Liver (tissue), 9 donors: Measurements from ENCODE around the gene SBK1. TPM values are rescaled to one million over a fixed set of nuclear protein-coding genes. Genes with fewer than 3 reads are reported as not detected.

Source experiments
- DNase-seq: peaks from one replicate; pipeline ENCODE4 v3.0.0-alpha.2; 2017; ENCODE audit warnings: low spot score
- H3K27ac ChIP-seq, 2 donors: one replicate each; pipeline ENCODE4 v1.7.0; 2013; ENCODE audit warnings: inconsistent platforms in 2 of 2, low read length in 2 of 2, control low read depth in 1 of 2, low read depth in 1 of 2, mild to moderate bottlenecking in 1 of 2
- H3K27me3 ChIP-seq, 4 donors: one replicate each; pipeline versions ENCODE4 v1.6.1 to v1.7.0; 2013; ENCODE audit warnings: low read length in 3 of 4, inconsistent platforms in 1 of 4, mild to moderate bottlenecking in 1 of 4, moderate library complexity in 1 of 4; ENCODE audit not compliant: control insufficient read depth in 4 of 4, insufficient read depth in 4 of 4
- H3K36me3 ChIP-seq, 4 donors: one replicate each; pipeline versions ENCODE4 v1.6.1 to v1.7.0; 2013; ENCODE audit warnings: low read length in 3 of 4, mild to moderate bottlenecking in 3 of 4, low read depth in 1 of 4, moderate library complexity in 1 of 4; ENCODE audit not compliant: control insufficient read depth in 4 of 4, insufficient read depth in 3 of 4
- H3K4me1 ChIP-seq, 4 donors: one replicate each; pipeline versions ENCODE4 v1.6.1 to v1.7.0; 2013; ENCODE audit warnings: low read length in 3 of 4, mild to moderate bottlenecking in 3 of 4, moderate library complexity in 1 of 4; ENCODE audit not compliant: control insufficient read depth in 4 of 4, insufficient read depth in 4 of 4
- H3K4me3 ChIP-seq, 3 donors: one replicate each; pipeline versions ENCODE4 v1.6.1 to v1.7.0; 2013; ENCODE audit warnings: low read length in 3 of 3, control low read depth in 1 of 3, low read depth in 1 of 3, mild to moderate bottlenecking in 1 of 3
- H3K9ac ChIP-seq, 2 donors: one replicate each; pipeline ENCODE4 v1.7.0; 2013; ENCODE audit warnings: low read length in 2 of 2, mild to moderate bottlenecking in 2 of 2, moderate library complexity in 2 of 2, control low read depth in 1 of 2, low read depth in 1 of 2
- H3K9me3 ChIP-seq, 4 donors: one replicate each; pipeline versions ENCODE4 v1.6.1 to v1.7.0; 2013; ENCODE audit warnings: low read length in 3 of 4; ENCODE audit not compliant: control insufficient read depth in 4 of 4
- ATF3 ChIP-seq: IDR thresholded peaks from 2 replicates; pipeline ENCODE4 v1.6.1; 2016; ENCODE audit warnings: antibody characterized with exemption
- CTCF ChIP-seq: fragments of 150-350 bp; IDR thresholded peaks from 2 replicates; pipeline ENCODE4 v1.5.1; 2017; ENCODE audit warnings: improper control_type of control experiment, low read depth, low read length; ENCODE audit not compliant: missing input control
- EGR1 ChIP-seq, 2 donors: IDR thresholded peaks; 2 replicates each; pipeline ENCODE4 v1.6.1; 2016 to 2018; ENCODE audit warnings: antibody characterized with exemption in 2 of 2, low read depth in 2 of 2
- FOXA1 ChIP-seq: IDR thresholded peaks from 2 replicates; pipeline ENCODE4 v1.6.1; 2016; ENCODE audit warnings: antibody characterized with exemption
- FOXA2 ChIP-seq: IDR thresholded peaks from 2 replicates; pipeline ENCODE4 v1.6.1; 2016; ENCODE audit warnings: antibody characterized with exemption
- GABPA ChIP-seq, 2 donors: IDR thresholded peaks in 1 of 2; conservative IDR thresholded peaks in 1 of 2; 2 replicates each; pipeline ENCODE4 v1.6.1; 2016; ENCODE audit warnings: antibody characterized with exemption in 2 of 2, mild to moderate bottlenecking in 1 of 2, moderate library complexity in 1 of 2
- HNF4A ChIP-seq, 2 donors: conservative IDR thresholded peaks; 2 replicates each; pipeline ENCODE4 v1.6.1; 2016; ENCODE audit warnings: antibody characterized with exemption in 2 of 2, mild to moderate bottlenecking in 2 of 2
- HNF4G ChIP-seq: IDR thresholded peaks from 2 replicates; pipeline ENCODE4 v1.6.1; 2016; ENCODE audit warnings: antibody characterized with exemption
- JUND ChIP-seq, 2 donors: IDR thresholded peaks; 2 replicates each; pipeline ENCODE4 v1.6.1; 2016; ENCODE audit warnings: antibody characterized with exemption in 2 of 2
- MAX ChIP-seq: IDR thresholded peaks from 2 replicates; pipeline ENCODE4 v1.6.1; 2016; ENCODE audit warnings: antibody characterized with exemption
- NR2F2 ChIP-seq: IDR thresholded peaks from 2 replicates; pipeline ENCODE4 v1.6.1; 2016; ENCODE audit warnings: antibody characterized with exemption
- RAD21 ChIP-seq, 2 donors: IDR thresholded peaks; 2 replicates each; pipeline ENCODE4 v1.6.1; 2016; ENCODE audit warnings: antibody characterized with exemption in 2 of 2, mild to moderate bottlenecking in 2 of 2
- REST ChIP-seq: IDR thresholded peaks from 2 replicates; pipeline ENCODE4 v1.6.1; 2016; ENCODE audit warnings: antibody characterized with exemption, mild to moderate bottlenecking
- RXRA ChIP-seq, 2 donors: IDR thresholded peaks; 2 replicates each; pipeline ENCODE4 v1.6.1; 2017 to 2018; ENCODE audit warnings: antibody characterized with exemption in 2 of 2, mild to moderate bottlenecking in 1 of 2
- SP1 ChIP-seq: IDR thresholded peaks from 2 replicates; pipeline ENCODE4 v1.6.1; 2018; ENCODE audit warnings: antibody characterized with exemption, mild to moderate bottlenecking
- TAF1 ChIP-seq: conservative IDR thresholded peaks from 2 replicates; pipeline ENCODE4 v1.6.1; 2016; ENCODE audit warnings: antibody characterized with exemption, mild to moderate bottlenecking
- YY1 ChIP-seq: IDR thresholded peaks from 2 replicates; pipeline ENCODE4 v1.6.1; 2016; ENCODE audit warnings: antibody characterized with exemption, mild to moderate bottlenecking
- ZBTB33 ChIP-seq: IDR thresholded peaks from 2 replicates; pipeline ENCODE4 v1.6.1; 2016; ENCODE audit warnings: antibody characterized with exemption
- WGBS: extraction: QIAGEN DNeasy Blood & Tissue Kit; methylation state at CpG from one replicate; pipeline ENCODE4 v1.1.7; 2013; 5-methylcytosine and 5-hydroxymethylcytosine counted together
- polyA plus RNA-seq, 2 donors: library from polyadenylated mRNA; stranded (reverse) in 1 of 2; unstranded in 1 of 2; fragments of 200-250 nt in 1 of 2; fragments of >200 nt in 1 of 2; fragmentation: Nextera tagmentation in 1 of 2; extraction: Ambion mirVana in 1 of 2; gene quantifications; one replicate each; pipeline versions ENCODE4 v1.2.1 to v1.2.3, GENCODE V29; 2013 to 2015
- total RNA-seq, 2 donors: library from RNA; depleted of rRNA; stranded (reverse); fragments of >200 nt; gene quantifications; one replicate each; pipeline ENCODE4 v1.2.3, GENCODE V29; 2014
- donor health status: healthy.
- donor health status: healthy.
- donor health status: healthy.
- donor health status: healthy.
- donor health status: healthy.

The SBK1 gene
- total and polyA plus RNA-seq, 4 donors: 0.05 to 0.08 (median 0.07) TPM; not detected in 1

- no peak overlapping the region for H3K9ac ChIP-seq
- WGBS: 85% methylated on average over 12 of the region's 12 CpGs
- no peak overlapping the region for H3K27ac ChIP-seq
- no peaks in the 10 kb centered on the region for H3K27me3 ChIP-seq
- peaks cover 0 to 6% (median 0%) of the 10 kb centered on the region in 4 donors for H3K4me1 ChIP-seq
- H3K9me3 ChIP-seq: no peaks in the 10 kb centered on the region
- TF ChIP-seq EGR1 (IDR thresholded peaks at IDR 0.05; ENCODE audit: low read depth in 2 of 2) (no peak), FOXA1 (no peak), NR2F2 (no peak), MAX (no peak), YY1 (no peak), JUND (IDR thresholded peaks at IDR 0.05) (no peak), ZBTB33 (no peak), HNF4A (conservative IDR thresholded peaks at IDR 0.05) (no peak), ATF3 (no peak), TAF1 (no peak), SP1 (no peak)
- DNase-seq: no peak
- H3K4me3 ChIP-seq: no peak overlapping the region
- no peaks in the 10 kb centered on the region for H3K36me3 ChIP-seq
Observed at GRCh38 chr16:28255838-28256237, 36.5 kb upstream of the SBK1 start.

- 84% methylated on average over 4 of the region's 4 CpGs for WGBS
- no peak overlapping the region for H3K27ac ChIP-seq
- H3K9ac ChIP-seq: no peak overlapping the region
- H3K4me3 ChIP-seq: no peak overlapping the region
- no peaks in the 10 kb centered on the region for H3K36me3 ChIP-seq
- TF ChIP-seq FOXA2 (no peak), NR2F2 (no peak), ZBTB33 (no peak), TAF1 (no peak), CTCF (no peak), YY1 (no peak), JUND (IDR thresholded peaks at IDR 0.05) (no peak), RXRA (IDR thresholded peaks at IDR 0.05) (no peak), HNF4G (no peak), ATF3 (no peak), SP1 (no peak), RAD21 (IDR thresholded peaks at IDR 0.05) (no peak), GABPA (IDR thresholded peaks at IDR 0.05 in 1 of 2, conservative IDR thresholded peaks at IDR 0.05 in 1 of 2) (no peak), MAX (no peak), REST (no peak), HNF4A (conservative IDR thresholded peaks at IDR 0.05) (no peak), EGR1 (IDR thresholded peaks at IDR 0.05; ENCODE audit: low read depth in 2 of 2) (no peak)
- H3K9me3 ChIP-seq: no peaks in the 10 kb centered on the region
- DNase-seq: no peak
- no peaks in the 10 kb centered on the region for H3K27me3 ChIP-seq
- peaks cover 0 to 6% (median 0%) of the 10 kb centered on the region in 4 donors for H3K4me1 ChIP-seq
Observed at GRCh38 chr16:28257256-28257655, 35.1 kb upstream of the SBK1 start.
